ENCODE data around the gene CELA2A. TPM values are rescaled to one million over a fixed set of nuclear protein-coding genes. Genes with fewer than 3 reads are reported as not detected.
A peak's percentile ranks its signal among the peaks of the same experiment; 100 is the strongest.

Gene CELA2A
- total and polyA plus RNA-seq, 9 of the 15 experiments (the other 6 are each of a cell fraction or from before 2014, with no cell fraction given): 0.62 TPM; not detected in 8

DNA sequence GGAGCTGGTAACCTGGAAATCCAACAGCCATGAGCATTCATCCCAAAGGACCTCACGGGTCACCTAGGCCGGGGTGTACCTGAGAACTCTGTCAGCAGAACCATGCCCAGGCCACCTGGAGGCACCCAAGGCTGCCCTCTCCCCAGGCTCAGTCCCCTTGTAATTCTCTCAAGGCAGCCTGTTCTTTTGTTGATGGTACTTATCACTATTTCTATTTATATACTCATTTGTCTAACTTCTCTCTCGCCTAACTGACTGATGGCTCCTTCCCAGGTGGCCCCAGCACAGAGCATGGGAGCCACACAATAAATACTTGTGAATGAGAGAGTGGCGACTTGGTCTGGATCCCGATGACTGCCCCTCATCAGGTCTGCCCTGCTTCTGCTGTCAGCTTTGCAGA, 50.7 kb downstream of the CELA2A start:
- H3K9ac ChIP-seq (ENCODE audit: insufficient read depth in 1 of 2, low read depth in 2 of 2, low read length in 2 of 2): peak overlapping the region in 1 of 2 experiments; percentile 24; a peak in 2 of 4 replicates
- no peak overlapping the region for H3K4me2 ChIP-seq (ENCODE audit: insufficient read depth, low read length)
- ChIA-PET CTCF (ENCODE audit: low intra/inter-chr PET ratio) (no interaction called here), POLR2A (interaction anchor here (0.6 kb wide), 1 partner anchor 9 kb away, joined by 3 read pairs; no protein-coding TSS in a partner anchor)
- no peak for DNase-seq (ENCODE audit: extremely low read depth in 1 of 4, low spot score in 3 of 4)
- FAIRE-seq: no peak
- no peak overlapping the region for H3K4me3 ChIP-seq
- no peaks in the 10 kb centered on the region for H3K9me3 ChIP-seq (replicated peaks; ENCODE audit: control insufficient read depth, insufficient read depth, low read depth, low read length)
- TF ChIP-seq KAT7 (CRISPR knock-in tag; IDR thresholded peaks at IDR 0.05; ENCODE audit: borderline replicate concordance) (no peak), ZC3H8 (IDR thresholded peaks at IDR 0.05) (no peak), ZNF124 (CRISPR knock-in tag; IDR thresholded peaks at IDR 0.05) (no peak), OTX1 (CRISPR knock-in tag; IDR thresholded peaks at IDR 0.05) (no peak), CBFB (CRISPR knock-in tag; IDR thresholded peaks at IDR 0.05) (no peak), FOXJ2 (tag; IDR thresholded peaks at IDR 0.05) (no peak), ETV5 (CRISPR knock-in tag; IDR thresholded peaks at IDR 0.05; ENCODE audit: low read depth) (no peak), RAD51 (IDR thresholded peaks at IDR 0.05; ENCODE audit: borderline replicate concordance, low read depth) (no peak), TBP (optimal IDR thresholded peaks at IDR 0.05; ENCODE audit: low read depth, low read length) (no peak), TCF3 (CRISPR knock-in tag; IDR thresholded peaks at IDR 0.05) (no peak)
- TF ChIP-seq, protein P1, sequence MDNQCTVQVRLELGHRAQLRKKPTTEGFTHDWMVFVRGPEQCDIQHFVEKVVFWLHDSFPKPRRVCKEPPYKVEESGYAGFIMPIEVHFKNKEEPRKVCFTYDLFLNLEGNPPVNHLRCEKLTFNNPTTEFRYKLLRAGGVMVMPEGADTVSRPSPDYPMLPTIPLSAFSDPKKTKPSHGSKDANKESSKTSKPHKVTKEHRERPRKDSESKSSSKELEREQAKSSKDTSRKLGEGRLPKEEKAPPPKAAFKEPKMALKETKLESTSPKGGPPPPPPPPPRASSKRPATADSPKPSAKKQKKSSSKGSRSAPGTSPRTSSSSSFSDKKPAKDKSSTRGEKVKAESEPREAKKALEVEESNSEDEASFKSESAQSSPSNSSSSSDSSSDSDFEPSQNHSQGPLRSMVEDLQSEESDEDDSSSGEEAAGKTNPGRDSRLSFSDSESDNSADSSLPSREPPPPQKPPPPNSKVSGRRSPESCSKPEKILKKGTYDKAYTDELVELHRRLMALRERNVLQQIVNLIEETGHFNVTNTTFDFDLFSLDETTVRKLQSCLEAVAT (IDR thresholded peaks at IDR 0.05): no peak
- TF ChIP-seq, protein P2, sequence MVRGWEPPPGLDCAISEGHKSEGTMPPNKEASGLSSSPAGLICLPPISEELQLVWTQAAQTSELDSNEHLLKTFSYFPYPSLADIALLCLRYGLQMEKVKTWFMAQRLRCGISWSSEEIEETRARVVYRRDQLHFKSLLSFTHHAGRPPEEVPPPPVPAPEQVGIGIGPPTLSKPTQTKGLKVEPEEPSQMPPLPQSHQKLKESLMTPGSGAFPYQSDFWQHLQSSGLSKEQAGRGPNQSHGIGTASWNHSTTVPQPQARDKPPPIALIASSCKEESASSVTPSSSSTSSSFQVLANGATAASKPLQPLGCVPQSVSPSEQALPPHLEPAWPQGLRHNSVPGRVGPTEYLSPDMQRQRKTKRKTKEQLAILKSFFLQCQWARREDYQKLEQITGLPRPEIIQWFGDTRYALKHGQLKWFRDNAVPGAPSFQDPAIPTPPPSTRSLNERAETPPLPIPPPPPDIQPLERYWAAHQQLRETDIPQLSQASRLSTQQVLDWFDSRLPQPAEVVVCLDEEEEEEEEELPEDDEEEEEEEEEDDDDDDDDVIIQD (CRISPR knock-in tag; IDR thresholded peaks at IDR 0.05): no peak
- TF ChIP-seq, protein P3, sequence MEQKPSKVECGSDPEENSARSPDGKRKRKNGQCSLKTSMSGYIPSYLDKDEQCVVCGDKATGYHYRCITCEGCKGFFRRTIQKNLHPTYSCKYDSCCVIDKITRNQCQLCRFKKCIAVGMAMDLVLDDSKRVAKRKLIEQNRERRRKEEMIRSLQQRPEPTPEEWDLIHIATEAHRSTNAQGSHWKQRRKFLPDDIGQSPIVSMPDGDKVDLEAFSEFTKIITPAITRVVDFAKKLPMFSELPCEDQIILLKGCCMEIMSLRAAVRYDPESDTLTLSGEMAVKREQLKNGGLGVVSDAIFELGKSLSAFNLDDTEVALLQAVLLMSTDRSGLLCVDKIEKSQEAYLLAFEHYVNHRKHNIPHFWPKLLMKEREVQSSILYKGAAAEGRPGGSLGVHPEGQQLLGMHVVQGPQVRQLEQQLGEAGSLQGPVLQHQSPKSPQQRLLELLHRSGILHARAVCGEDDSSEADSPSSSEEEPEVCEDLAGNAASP (IDR thresholded peaks at IDR 0.05): no peak
- no peak for ATAC-seq
- no TSS peak for BruUV-seq (replicated peaks)
- intact Hi-C loops (cut with micrococcal nuclease): no loop called here
- in situ Hi-C loops (cut with MboI): no loop called here
- no peaks in the 10 kb centered on the region for H4K20me1 ChIP-seq (replicated peaks; ENCODE audit: control insufficient read depth, insufficient read depth, low read length)
- peaks cover 4% of the 10 kb centered on the region in 2 experiments; a peak in 3 of 5 replicates for H3K4me1 ChIP-seq (replicated peaks in 1 of 2; ENCODE audit: control insufficient read depth in 2 of 2, insufficient read depth in 2 of 2, low read length in 2 of 2)
- no peaks in the 10 kb centered on the region for H3K9me1 ChIP-seq (ENCODE audit: control insufficient read depth, insufficient read depth, low read length)
- H3K79me2 ChIP-seq (ENCODE audit: control insufficient read depth, insufficient read depth, low read length): no peaks in the 10 kb centered on the region
- WGBS (ENCODE audit: insufficient coverage, low coverage, missing lambda C conversion rate): 75% methylated on average over 5 of the region's 5 CpGs
- no peaks in the 10 kb centered on the region for H3K27me3 ChIP-seq (ENCODE audit: control insufficient read depth in 2 of 2, insufficient read depth in 2 of 2, low read length in 2 of 2)
- peaks cover 52% of the 10 kb centered on the region for H3K36me3 ChIP-seq (ENCODE audit: control insufficient read depth, insufficient read depth, low read length)
- H2AFZ ChIP-seq (ENCODE audit: low read depth, low read length): no peak overlapping the region
- H3K27ac ChIP-seq (ENCODE audit: extremely low read depth, low read depth, low read length): no peak overlapping the region

Measured in K562 (cell line).